ENCODE results near the gene TP73. TPM values are rescaled to one million over a fixed set of nuclear protein-coding genes. Genes with fewer than 3 reads are reported as not detected.

Gene TP73
- polyA plus RNA-seq, 1 experiment: not detected

GRCh38 chr1:3698660-3699408, 46.5 kb downstream of the TP73 start:
- no peak for TF ChIP-seq CTCF (IDR thresholded peaks at IDR 0.05; ENCODE audit: low read depth, low read length)
- peaks cover 21% of the 10 kb centered on the region for H3K27me3 ChIP-seq (ENCODE audit: control insufficient read depth, insufficient read depth, low read length)

GRCh38 chr1:3699596-3699995, 47.3 kb downstream of the TP73 start:
- Histone ChIP-seq H3K27ac (ENCODE audit: low read depth, low read length) (no peak overlapping the region), H3K9me3 (ENCODE audit: control insufficient read depth, insufficient read depth, low read length) (peaks cover 3% of the 10 kb centered on the region; the same call in 1 of the 2 replicates), H3K4me3 (ENCODE audit: low read depth, low read length) (no peak overlapping the region), H3K27me3 (ENCODE audit: control insufficient read depth, insufficient read depth, low read length) (peaks cover 21% of the 10 kb centered on the region)
- ChIA-PET POLR2A (no interaction called here), CTCF (interaction anchor here (1.6 kb wide), 1 partner anchor 25 kb away, joined by 9 read pairs; no protein-coding TSS in a partner anchor)
- no peak for TF ChIP-seq CTCF (IDR thresholded peaks at IDR 0.05; ENCODE audit: low read depth, low read length)
- DNase-seq (ENCODE audit: low read depth, low spot score): no peak

More at GRCh38 chr1:3698660-3699408, 46.5 kb downstream of the TP73 start:
- Histone ChIP-seq H3K27ac (ENCODE audit: low read depth, low read length) (no peak overlapping the region), H3K4me3 (ENCODE audit: low read depth, low read length) (no peak overlapping the region), H3K9me3 (ENCODE audit: control insufficient read depth, insufficient read depth, low read length) (peaks cover 4% of the 10 kb centered on the region; the same call in 1 of the 2 replicates)
- no peak for DNase-seq (ENCODE audit: low read depth, low spot score)
- ChIA-PET CTCF (interaction anchor here (1.6 kb wide), 1 partner anchor 25 kb away, joined by 9 read pairs; no protein-coding TSS in a partner anchor), POLR2A (no interaction called here)

- no peak for DNase-seq (ENCODE audit: low read depth, low spot score)
- peaks cover 21% of the 10 kb centered on the region for H3K27me3 ChIP-seq (ENCODE audit: control insufficient read depth, insufficient read depth, low read length)
- ChIA-PET CTCF (interaction anchor here (1.3 kb wide), 1 partner anchor 24 kb away, joined by 4 read pairs; no protein-coding TSS in a partner anchor), POLR2A (no interaction called here)
- H3K4me3 ChIP-seq (ENCODE audit: low read depth, low read length): no peak overlapping the region
- no peak overlapping the region for H3K27ac ChIP-seq (ENCODE audit: low read depth, low read length)
- H3K9me3 ChIP-seq (ENCODE audit: control insufficient read depth, insufficient read depth, low read length): no peaks in the 10 kb centered on the region; the same call in 1 of the 2 replicates
- TF ChIP-seq CTCF (IDR thresholded peaks at IDR 0.05; ENCODE audit: low read depth, low read length): no peak
These were observed 48.3 kb downstream of the TP73 start for GRCh38 chr1:3700631-3701030.

- TF ChIP-seq CTCF (IDR thresholded peaks at IDR 0.05; ENCODE audit: low read depth, low read length): no peak
- CTCF ChIA-PET: interaction anchor here (1.3 kb wide), 1 partner anchor 22 kb away, joined by 5 read pairs; no protein-coding TSS in a partner anchor
- no peak overlapping the region for H3K27ac ChIP-seq (ENCODE audit: low read depth, low read length)
- H3K9me3 ChIP-seq (ENCODE audit: control insufficient read depth, insufficient read depth, low read length): no peaks in the 10 kb centered on the region; the same call in 1 of the 2 replicates
- H3K4me3 ChIP-seq (ENCODE audit: low read depth, low read length): no peak overlapping the region
- POLR2A ChIA-PET: no interaction called here
- H3K27me3 ChIP-seq (ENCODE audit: control insufficient read depth, insufficient read depth, low read length): peaks cover 21% of the 10 kb centered on the region
- no peak for DNase-seq (ENCODE audit: low read depth, low spot score)
These were observed 50.2 kb downstream of the TP73 start for GRCh38 chr1:3702528-3702927.
